SU-DHL-6 (cell line): ENCODE measurements around the gene NELL2.

ENCODE experiments used
- EZH2phosphoT487 ChIP-seq: fragments of 200-600 bp; sonication (generic), shearing (Covaris generic); conservative IDR thresholded peaks from 2 replicates; pipeline ENCODE4 v1.6.1; 2018; ENCODE audit warnings: mild to moderate bottlenecking, antibody characterized with exemption, low read length, moderate library complexity, mixed read lengths
- TF ChIP-seq, protein P1 (sequence below): fragments of 200-600 bp; sonication (generic); IDR thresholded peaks from one replicate; pipeline ENCODE4 v1.5.1; 2017; ENCODE audit warnings: antibody characterized with exemption, mild to moderate bottlenecking, low read length, moderate library complexity; ENCODE audit not compliant: insufficient read depth, poor library complexity, severe bottlenecking

DNA sequence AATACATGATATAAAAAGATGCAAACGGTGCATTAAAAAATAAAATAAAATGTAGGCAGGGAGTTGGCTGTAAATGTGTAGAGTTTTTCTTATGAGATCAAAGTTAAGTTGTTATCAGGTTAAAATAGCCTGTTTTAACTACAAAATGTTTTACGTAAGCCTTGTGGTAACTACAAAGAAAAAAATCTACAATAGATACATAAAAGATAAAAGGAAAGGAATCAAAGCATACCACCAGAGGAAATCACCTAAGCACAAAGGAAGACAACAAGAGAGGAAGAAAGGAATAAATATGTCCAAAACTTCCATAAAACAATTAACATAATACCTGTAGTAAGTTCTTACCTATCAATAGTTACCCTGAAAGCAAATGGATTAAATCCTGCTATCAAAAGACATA is 12.2 kb downstream of the NELL2 start:
- TF ChIP-seq, protein P1, sequence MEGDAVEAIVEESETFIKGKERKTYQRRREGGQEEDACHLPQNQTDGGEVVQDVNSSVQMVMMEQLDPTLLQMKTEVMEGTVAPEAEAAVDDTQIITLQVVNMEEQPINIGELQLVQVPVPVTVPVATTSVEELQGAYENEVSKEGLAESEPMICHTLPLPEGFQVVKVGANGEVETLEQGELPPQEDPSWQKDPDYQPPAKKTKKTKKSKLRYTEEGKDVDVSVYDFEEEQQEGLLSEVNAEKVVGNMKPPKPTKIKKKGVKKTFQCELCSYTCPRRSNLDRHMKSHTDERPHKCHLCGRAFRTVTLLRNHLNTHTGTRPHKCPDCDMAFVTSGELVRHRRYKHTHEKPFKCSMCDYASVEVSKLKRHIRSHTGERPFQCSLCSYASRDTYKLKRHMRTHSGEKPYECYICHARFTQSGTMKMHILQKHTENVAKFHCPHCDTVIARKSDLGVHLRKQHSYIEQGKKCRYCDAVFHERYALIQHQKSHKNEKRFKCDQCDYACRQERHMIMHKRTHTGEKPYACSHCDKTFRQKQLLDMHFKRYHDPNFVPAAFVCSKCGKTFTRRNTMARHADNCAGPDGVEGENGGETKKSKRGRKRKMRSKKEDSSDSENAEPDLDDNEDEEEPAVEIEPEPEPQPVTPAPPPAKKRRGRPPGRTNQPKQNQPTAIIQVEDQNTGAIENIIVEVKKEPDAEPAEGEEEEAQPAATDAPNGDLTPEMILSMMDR, result no peak
- TF ChIP-seq EZH2phosphoT487, result no peak
